Kidney (tissue), 14 donors: ENCODE measurements around the gene ALKAL2. TPM values are rescaled to one million over a fixed set of nuclear protein-coding genes. Genes with fewer than 3 reads are reported as not detected.

Experiments
- DNase-seq, 5 donors: peaks; one replicate each; pipeline ENCODE4 v3.0.0-alpha.2; 2013 to 2020
- FAIRE-seq: peaks from 2 replicates; lab custom pipeline; 2012; peaks lifted over from hg19 to GRCh38; lab: Jason Lieb, UNC
- H3K27ac ChIP-seq, 2 donors: one replicate each; pipeline ENCODE4 v1.7.0; 2013; ENCODE audit warnings: low read depth in 2 of 2, low read length in 2 of 2, inconsistent platforms in 1 of 2
- H3K27me3 ChIP-seq: one replicate; pipeline ENCODE4 v1.7.1; 2013; ENCODE audit warnings: low read length, inconsistent platforms; ENCODE audit not compliant: control insufficient read depth, insufficient read depth
- H3K36me3 ChIP-seq, 3 donors: one replicate each; pipeline versions ENCODE4 v1.7.0 to v1.7.1; 2013; ENCODE audit warnings: low read length in 3 of 3, control low read depth in 1 of 3, inconsistent platforms in 1 of 3; ENCODE audit not compliant: insufficient read depth in 3 of 3, control insufficient read depth in 2 of 3
- H3K4me1 ChIP-seq, 3 donors: one replicate each; pipeline versions ENCODE4 v1.7.0 to v1.7.1; 2013; ENCODE audit warnings: low read length in 3 of 3, inconsistent platforms in 1 of 3, low read depth in 1 of 3; ENCODE audit not compliant: control insufficient read depth in 2 of 3, insufficient read depth in 2 of 3
- H3K4me3 ChIP-seq, 3 donors: one replicate each; pipeline versions ENCODE4 v1.7.0 to v1.8.1; 2013; ENCODE audit warnings: low read length in 3 of 3, control low read depth in 1 of 3, inconsistent platforms in 1 of 3
- H3K9ac ChIP-seq, 3 donors: one replicate each; pipeline versions ENCODE4 v1.7.0 to v1.7.1; 2013; ENCODE audit warnings: low read length in 3 of 3, control low read depth in 1 of 3, inconsistent platforms in 1 of 3
- H3K9me3 ChIP-seq, 3 donors: one replicate each; pipeline versions ENCODE4 v1.7.0 to v1.7.1; 2013; ENCODE audit warnings: low read length in 3 of 3, control low read depth in 1 of 3, inconsistent platforms in 1 of 3; ENCODE audit not compliant: control insufficient read depth in 2 of 3, insufficient read depth in 1 of 3
- CTCF ChIP-seq: IDR thresholded peaks from 3 replicates; pipeline ENCODE4 v1.5.1; 2012; ENCODE audit warnings: mild to moderate bottlenecking, moderate library complexity, borderline replicate concordance; ENCODE audit not compliant: insufficient read depth; ENCODE audit errors: extremely low read depth
- intact Hi-C: fragments of 100-400 bp; cut with DNase I; formaldehyde crosslinking; loops from one replicate; pipeline ENCODE4 v1.11.1; 2022
- polyA plus RNA-seq: library from polyadenylated mRNA; stranded (reverse); fragments of 350-450 nt; fragmentation: Illumina TruSeq; extraction: RNeasy Lipid Tissue Mini Kit (QIAGEN cat#74804); gene quantifications from one replicate; pipeline ENCODE4 v1.2.3, GENCODE V29; 2014; ENCODE audit warnings: low read depth, low replicate concordance; ENCODE audit not compliant: insufficient read depth
- total RNA-seq: library from RNA; stranded (reverse); fragmentation: NEBNext Ultra II Directional; extraction: Animal tissue kit (Norgen Biotek cat#: 25700); gene quantifications from one replicate; pipeline ENCODE4 v1.2.1, GENCODE V29; 2021
- donor health status: control.
- donor health status: control.
- donor health status: control.
- donor health status: control.
- donor health status: control.
- donor health status: DM: yes; HTN: yes; CAD: no.
- donor health status: Normal renal cell carcinoma (clear cell type).

Gene ALKAL2
- total and polyA plus RNA-seq, 2 donors from 2014 or later = 8.0 to 18.2 TPM

- intact Hi-C loops = no loop called here
- H3K36me3 ChIP-seq = peaks cover 6 to 27% (median 20%) of the 10 kb centered on the region in 3 donors
- H3K27ac ChIP-seq = peak overlapping the region in 1 of 2 donors; percentile 5
- no peak overlapping the region for H3K4me3 ChIP-seq
- no peaks in the 10 kb centered on the region for H3K9me3 ChIP-seq
- peaks cover 0 to 7% (median 4%) of the 10 kb centered on the region in 3 donors for H3K4me1 ChIP-seq
- TF ChIP-seq CTCF = no peak
- DNase-seq (no peak), FAIRE-seq (no peak)
- H3K9ac ChIP-seq = no peak overlapping the region
- H3K27me3 ChIP-seq = no peaks in the 10 kb centered on the region
Measured at GRCh38 chr2:279956-280649, 7.8 kb downstream of the ALKAL2 start.

GRCh38 chr2:279366-279765 is 8.5 kb downstream of the ALKAL2 start:
- DNase-seq (no peak), FAIRE-seq (no peak)
- Histone ChIP-seq H3K9ac (no peak overlapping the region), H3K4me1 (peaks cover 0 to 7% (median 4%) of the 10 kb centered on the region in 3 donors), H3K9me3 (no peaks in the 10 kb centered on the region), H3K36me3 (peaks cover 6 to 27% (median 20%) of the 10 kb centered on the region in 3 donors), H3K27ac (no peak overlapping the region), H3K4me3 (no peak overlapping the region), H3K27me3 (no peaks in the 10 kb centered on the region)
- intact Hi-C loops = no loop called here
- TF ChIP-seq CTCF = no peak

- Histone ChIP-seq H3K27me3 (no peaks in the 10 kb centered on the region), H3K4me3 (no peak overlapping the region), H3K9me3 (no peaks in the 10 kb centered on the region), H3K9ac (no peak overlapping the region), H3K4me1 (peaks cover 0 to 7% (median 4%) of the 10 kb centered on the region in 3 donors), H3K27ac (no peak overlapping the region), H3K36me3 (peaks cover 6 to 27% (median 20%) of the 10 kb centered on the region in 3 donors)
- no peak for DNase-seq
- no peak for TF ChIP-seq CTCF
- intact Hi-C loops = no loop called here
- no peak for FAIRE-seq
Measured at GRCh38 chr2:278927-279320, 9.0 kb downstream of the ALKAL2 start.
